ENCODE measurements around the gene SPATA24.
"Not testable (repeated sequence)": the region's sequence is repeated elsewhere in the genome, so short reads cannot be mapped to it uniquely, and the experiment has no call there.

The SPATA24 gene

DNA sequence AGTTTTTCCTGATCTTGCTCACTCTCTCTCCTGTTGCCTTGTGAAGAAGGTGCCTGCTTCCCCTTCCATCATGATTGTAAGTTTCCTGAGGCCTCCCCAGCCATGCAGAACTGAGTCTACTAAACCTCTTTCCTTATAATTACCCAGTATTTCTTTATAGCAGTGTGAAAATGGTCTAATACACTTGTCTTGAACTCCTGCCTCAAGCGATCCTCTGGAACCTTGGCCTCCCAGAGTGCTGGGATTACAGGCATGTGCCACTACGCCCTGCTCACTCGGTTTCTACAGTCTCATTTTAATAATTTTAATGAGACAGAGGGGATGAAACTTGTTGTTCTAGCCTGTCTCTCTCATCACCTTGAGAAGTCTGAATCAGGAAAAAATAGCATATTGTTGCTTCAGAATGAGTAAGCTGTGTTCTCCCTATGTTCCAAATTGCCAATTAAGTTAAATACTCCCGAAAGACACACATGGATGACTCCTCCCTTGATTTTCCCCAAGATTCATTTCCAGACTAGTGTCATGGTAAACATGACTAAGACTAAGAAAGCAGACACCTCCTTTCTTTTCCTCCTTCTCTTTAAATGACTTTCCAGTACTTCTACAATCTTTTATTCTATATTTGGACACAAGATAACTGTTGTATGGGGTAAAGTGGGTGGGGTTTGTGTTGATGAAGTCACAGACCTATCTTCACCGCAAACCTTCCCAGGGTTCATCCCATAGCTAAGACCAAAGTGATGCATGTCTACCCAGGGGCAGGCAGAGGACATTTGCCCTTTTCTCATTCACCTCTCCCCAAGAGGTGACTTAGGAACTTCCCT is 43.3 kb upstream of the SPATA24 start:
- no peaks in the 10 kb centered on the region for H3K27me3 ChIP-seq (ENCODE audit: low read length)
- TF ChIP-seq, protein P1, sequence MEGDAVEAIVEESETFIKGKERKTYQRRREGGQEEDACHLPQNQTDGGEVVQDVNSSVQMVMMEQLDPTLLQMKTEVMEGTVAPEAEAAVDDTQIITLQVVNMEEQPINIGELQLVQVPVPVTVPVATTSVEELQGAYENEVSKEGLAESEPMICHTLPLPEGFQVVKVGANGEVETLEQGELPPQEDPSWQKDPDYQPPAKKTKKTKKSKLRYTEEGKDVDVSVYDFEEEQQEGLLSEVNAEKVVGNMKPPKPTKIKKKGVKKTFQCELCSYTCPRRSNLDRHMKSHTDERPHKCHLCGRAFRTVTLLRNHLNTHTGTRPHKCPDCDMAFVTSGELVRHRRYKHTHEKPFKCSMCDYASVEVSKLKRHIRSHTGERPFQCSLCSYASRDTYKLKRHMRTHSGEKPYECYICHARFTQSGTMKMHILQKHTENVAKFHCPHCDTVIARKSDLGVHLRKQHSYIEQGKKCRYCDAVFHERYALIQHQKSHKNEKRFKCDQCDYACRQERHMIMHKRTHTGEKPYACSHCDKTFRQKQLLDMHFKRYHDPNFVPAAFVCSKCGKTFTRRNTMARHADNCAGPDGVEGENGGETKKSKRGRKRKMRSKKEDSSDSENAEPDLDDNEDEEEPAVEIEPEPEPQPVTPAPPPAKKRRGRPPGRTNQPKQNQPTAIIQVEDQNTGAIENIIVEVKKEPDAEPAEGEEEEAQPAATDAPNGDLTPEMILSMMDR (IDR thresholded peaks at IDR 0.05; ENCODE audit: insufficient read depth, low read length, poor library complexity, severe bottlenecking), result no peak
- TF ChIP-seq EZH2phosphoT487 (conservative IDR thresholded peaks at IDR 0.05; ENCODE audit: low read length), result no peak
- H3K9me3 ChIP-seq (ENCODE audit: insufficient read depth, low read length), result no peaks in the 10 kb centered on the region
- H3K9me2 ChIP-seq (replicated peaks; ENCODE audit: insufficient read depth, low read length), result no peaks in the 10 kb centered on the region
- no peaks in the 10 kb centered on the region for H4K20me1 ChIP-seq (ENCODE audit: low read depth, low read length)
- H3K4me2 ChIP-seq (ENCODE audit: low read depth, low read length, poor library complexity, severe bottlenecking), result no peak overlapping the region
- no peak overlapping the region for H3K4me3 ChIP-seq (ENCODE audit: insufficient read depth, low read length, poor library complexity, severe bottlenecking)
- H3F3A ChIP-seq (ENCODE audit: insufficient read depth), result no peaks in the 10 kb centered on the region
- no peaks in the 10 kb centered on the region for H3K36me3 ChIP-seq (ENCODE audit: low read length)
- H2AFZ ChIP-seq (ENCODE audit: low read depth, low read length, severe bottlenecking), result no peak overlapping the region
- no peak overlapping the region for H3K9ac ChIP-seq (ENCODE audit: low read length)
- H3K27ac ChIP-seq (ENCODE audit: low read depth, low read length), result no peak overlapping the region
- no peaks in the 10 kb centered on the region for H3K79me2 ChIP-seq (ENCODE audit: insufficient read depth, low read length)

DNA sequence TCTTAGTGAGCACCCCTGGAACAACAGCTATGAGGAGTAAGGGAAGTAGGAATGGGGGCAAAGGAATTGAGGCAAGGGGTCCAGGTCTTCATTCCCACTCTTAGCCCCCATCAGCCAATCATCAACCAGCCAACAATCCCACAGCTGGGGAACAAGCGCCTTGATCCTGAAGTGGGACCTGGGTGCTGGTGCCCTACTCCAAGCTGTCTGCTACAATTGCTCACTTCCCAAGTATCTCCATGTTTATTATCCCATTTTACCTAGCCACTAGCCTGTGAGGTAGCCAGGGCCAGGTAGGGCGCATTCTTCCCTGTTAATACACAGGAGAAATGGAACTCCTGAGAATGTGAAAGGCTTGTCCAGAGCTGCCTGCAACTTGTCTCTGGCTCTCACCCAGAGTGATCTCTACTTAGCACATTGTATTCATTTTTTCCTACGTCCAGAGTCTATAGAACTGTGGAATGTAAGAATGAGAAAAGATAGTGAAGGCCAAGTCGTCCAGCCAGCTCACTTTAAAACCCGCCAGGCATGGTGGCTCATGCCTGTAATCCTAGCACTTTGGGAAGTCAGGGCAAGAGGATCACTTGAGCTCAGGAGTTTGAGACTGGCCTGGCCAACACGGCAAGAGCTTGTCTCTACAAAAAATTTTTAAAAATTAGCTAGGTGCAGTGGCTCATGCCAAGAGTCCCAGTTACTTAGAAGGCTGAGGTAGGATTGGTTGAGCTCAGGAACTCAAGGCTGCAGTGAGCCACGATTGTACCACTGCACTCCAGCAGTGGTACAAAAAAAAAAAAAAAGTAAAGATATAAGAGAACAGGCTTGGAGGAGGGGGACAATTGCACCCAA is 41.7 kb upstream of the SPATA24 start:
- H3K9ac ChIP-seq (ENCODE audit: low read length), result no peak overlapping the region
- H3K27ac ChIP-seq (ENCODE audit: low read depth, low read length), result no peak overlapping the region
- H3F3A ChIP-seq (ENCODE audit: insufficient read depth), result no peaks in the 10 kb centered on the region
- no peak overlapping the region for H3K4me2 ChIP-seq (ENCODE audit: low read depth, low read length, poor library complexity, severe bottlenecking)
- H3K79me2 ChIP-seq (ENCODE audit: insufficient read depth, low read length), result no peaks in the 10 kb centered on the region
- no peaks in the 10 kb centered on the region for H3K36me3 ChIP-seq (ENCODE audit: low read length)
- no peaks in the 10 kb centered on the region for H3K9me2 ChIP-seq (replicated peaks; ENCODE audit: insufficient read depth, low read length)
- no peak overlapping the region for H3K4me3 ChIP-seq (ENCODE audit: insufficient read depth, low read length, poor library complexity, severe bottlenecking)
- no peak overlapping the region for H2AFZ ChIP-seq (ENCODE audit: low read depth, low read length, severe bottlenecking)
- TF ChIP-seq, protein P1 (IDR thresholded peaks at IDR 0.05; ENCODE audit: insufficient read depth, low read length, poor library complexity, severe bottlenecking), result no peak
- no peak for TF ChIP-seq EZH2phosphoT487 (conservative IDR thresholded peaks at IDR 0.05; ENCODE audit: low read length)
- no peaks in the 10 kb centered on the region for H4K20me1 ChIP-seq (ENCODE audit: low read depth, low read length)
- H3K9me3 ChIP-seq (ENCODE audit: insufficient read depth, low read length), result no peaks in the 10 kb centered on the region
- H3K27me3 ChIP-seq (ENCODE audit: low read length), result no peaks in the 10 kb centered on the region

DNA sequence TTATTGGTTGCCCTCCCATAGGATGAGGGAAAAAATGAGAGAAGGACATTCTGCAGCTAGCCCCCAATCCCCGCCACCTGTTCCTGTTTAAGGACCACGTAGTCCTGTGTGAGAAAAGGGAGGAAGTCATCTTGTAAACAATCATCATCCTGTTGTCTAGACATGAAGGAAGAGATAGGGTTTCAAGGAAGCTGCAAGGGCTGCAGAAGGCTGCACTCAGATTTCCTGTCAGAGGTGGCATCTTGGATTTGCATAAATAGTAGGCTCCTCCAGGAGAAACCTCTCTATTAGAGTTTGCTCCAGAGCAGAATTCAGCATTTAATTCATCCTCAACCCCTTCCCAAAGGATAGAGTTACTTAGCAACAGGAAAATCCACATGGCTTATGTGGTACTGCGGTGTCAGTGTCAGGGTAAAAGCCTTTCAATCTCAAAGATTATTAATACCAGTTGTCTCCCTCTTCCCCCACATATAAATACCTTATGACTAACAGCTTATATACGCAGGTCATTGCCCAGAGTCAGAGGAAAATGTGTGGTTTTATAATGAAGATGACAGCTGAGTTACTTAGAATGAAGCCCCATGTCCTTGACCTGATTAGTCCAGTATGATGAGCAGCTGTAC is 40.1 kb upstream of the SPATA24 start:
- no peak overlapping the region for H3K27ac ChIP-seq (ENCODE audit: low read depth, low read length)
- H2AFZ ChIP-seq (ENCODE audit: low read depth, low read length, severe bottlenecking), result no peak overlapping the region
- no peaks in the 10 kb centered on the region for H3K9me2 ChIP-seq (replicated peaks; ENCODE audit: insufficient read depth, low read length)

DNA sequence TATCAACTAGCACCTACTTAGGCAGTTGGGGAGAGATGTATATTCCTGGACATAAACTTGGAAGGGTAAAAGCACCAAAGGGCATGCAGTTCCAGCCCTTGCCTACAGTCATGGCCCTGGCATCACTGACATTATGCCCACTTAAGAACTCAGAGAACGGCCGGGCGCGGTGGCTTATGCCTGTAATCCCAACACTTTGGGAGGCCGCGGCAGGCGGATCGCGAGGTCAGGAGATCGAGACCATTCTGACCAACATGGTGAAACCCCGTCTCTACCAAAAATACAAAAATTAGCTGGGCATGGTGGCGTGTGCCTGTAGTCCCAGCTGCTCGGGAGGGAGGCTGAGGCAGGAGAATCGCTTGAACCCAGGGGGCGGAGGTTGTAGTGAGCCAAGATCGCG is 36.5 kb upstream of the SPATA24 start:
- H3K4me3 ChIP-seq (ENCODE audit: insufficient read depth, low read length, poor library complexity, severe bottlenecking); H3K9ac ChIP-seq (ENCODE audit: low read length); H3K79me2 ChIP-seq (ENCODE audit: insufficient read depth, low read length); H3K27ac ChIP-seq (ENCODE audit: low read depth, low read length); H3K36me3 ChIP-seq (ENCODE audit: low read length); H3K4me2 ChIP-seq (ENCODE audit: low read depth, low read length, poor library complexity, severe bottlenecking); H4K20me1 ChIP-seq (ENCODE audit: low read depth, low read length); H3F3A ChIP-seq (ENCODE audit: insufficient read depth); H3K27me3 ChIP-seq (ENCODE audit: low read length); H3K9me2 ChIP-seq (replicated peaks; ENCODE audit: insufficient read depth, low read length); H3K9me3 ChIP-seq (ENCODE audit: insufficient read depth, low read length); H2AFZ ChIP-seq (ENCODE audit: low read depth, low read length, severe bottlenecking): not testable (repeated sequence)

More for the DNA sequence above, 40.1 kb upstream of the SPATA24 start:
- Histone ChIP-seq H3K4me3 (ENCODE audit: insufficient read depth, low read length, poor library complexity, severe bottlenecking) (no peak overlapping the region), H3K9ac (ENCODE audit: low read length) (no peak overlapping the region), H3K4me2 (ENCODE audit: low read depth, low read length, poor library complexity, severe bottlenecking) (no peak overlapping the region), H3K36me3 (ENCODE audit: low read length) (no peaks in the 10 kb centered on the region), H3K27me3 (ENCODE audit: low read length) (no peaks in the 10 kb centered on the region), H3K79me2 (ENCODE audit: insufficient read depth, low read length) (no peaks in the 10 kb centered on the region), H3K9me3 (ENCODE audit: insufficient read depth, low read length) (no peaks in the 10 kb centered on the region), H3F3A (ENCODE audit: insufficient read depth) (no peaks in the 10 kb centered on the region), H4K20me1 (ENCODE audit: low read depth, low read length) (no peaks in the 10 kb centered on the region)
- TF ChIP-seq EZH2phosphoT487 (conservative IDR thresholded peaks at IDR 0.05; ENCODE audit: low read length), result no peak
- TF ChIP-seq, protein P1 (IDR thresholded peaks at IDR 0.05; ENCODE audit: insufficient read depth, low read length, poor library complexity, severe bottlenecking), result no peak
